ENCODE results near the gene KCNH6. TPM values are rescaled to one million over a fixed set of nuclear protein-coding genes. Genes with fewer than 3 reads are reported as not detected.

Gene KCNH6
- polyA plus RNA-seq, 1 experiment: 0.10 TPM

DNA sequence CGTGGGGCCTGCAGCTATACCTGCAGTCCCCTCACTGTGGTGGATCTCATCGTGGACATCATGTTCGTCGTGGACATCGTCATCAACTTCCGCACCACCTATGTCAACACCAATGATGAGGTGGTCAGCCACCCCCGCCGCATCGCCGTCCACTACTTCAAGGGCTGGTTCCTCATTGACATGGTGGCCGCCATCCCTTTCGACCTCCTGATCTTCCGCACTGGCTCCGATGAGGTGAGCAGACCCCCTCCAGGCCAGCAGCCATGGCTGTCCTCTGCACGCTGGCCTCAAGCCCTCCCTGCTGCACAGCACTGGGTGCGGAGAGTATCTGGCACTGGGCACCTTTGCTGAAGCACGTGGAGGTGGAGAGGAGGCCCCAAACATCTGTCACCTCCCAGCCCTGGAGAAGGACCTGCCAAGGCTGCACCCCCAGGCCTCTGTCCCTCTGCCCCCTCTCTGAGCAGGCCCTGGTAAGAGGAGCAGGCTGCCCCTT is 11.0 kb downstream of the KCNH6 start:
- TF ChIP-seq, protein P1, sequence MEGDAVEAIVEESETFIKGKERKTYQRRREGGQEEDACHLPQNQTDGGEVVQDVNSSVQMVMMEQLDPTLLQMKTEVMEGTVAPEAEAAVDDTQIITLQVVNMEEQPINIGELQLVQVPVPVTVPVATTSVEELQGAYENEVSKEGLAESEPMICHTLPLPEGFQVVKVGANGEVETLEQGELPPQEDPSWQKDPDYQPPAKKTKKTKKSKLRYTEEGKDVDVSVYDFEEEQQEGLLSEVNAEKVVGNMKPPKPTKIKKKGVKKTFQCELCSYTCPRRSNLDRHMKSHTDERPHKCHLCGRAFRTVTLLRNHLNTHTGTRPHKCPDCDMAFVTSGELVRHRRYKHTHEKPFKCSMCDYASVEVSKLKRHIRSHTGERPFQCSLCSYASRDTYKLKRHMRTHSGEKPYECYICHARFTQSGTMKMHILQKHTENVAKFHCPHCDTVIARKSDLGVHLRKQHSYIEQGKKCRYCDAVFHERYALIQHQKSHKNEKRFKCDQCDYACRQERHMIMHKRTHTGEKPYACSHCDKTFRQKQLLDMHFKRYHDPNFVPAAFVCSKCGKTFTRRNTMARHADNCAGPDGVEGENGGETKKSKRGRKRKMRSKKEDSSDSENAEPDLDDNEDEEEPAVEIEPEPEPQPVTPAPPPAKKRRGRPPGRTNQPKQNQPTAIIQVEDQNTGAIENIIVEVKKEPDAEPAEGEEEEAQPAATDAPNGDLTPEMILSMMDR (IDR thresholded peaks at IDR 0.05; ENCODE audit: insufficient read depth, low read depth, low read length): no peak
- H3K4me3 ChIP-seq (ENCODE audit: low read depth, low read length): no peak overlapping the region
- ChIA-PET CTCF (no interaction called here), POLR2A (no interaction called here)
- DNase-seq (ENCODE audit: low read depth): no peak
- no peaks in the 10 kb centered on the region for H3K36me3 ChIP-seq (ENCODE audit: control insufficient read depth, insufficient read depth, low read length)
- peaks cover 13% of the 10 kb centered on the region for H3K27me3 ChIP-seq (ENCODE audit: control insufficient read depth, insufficient read depth, low read length)

DNA sequence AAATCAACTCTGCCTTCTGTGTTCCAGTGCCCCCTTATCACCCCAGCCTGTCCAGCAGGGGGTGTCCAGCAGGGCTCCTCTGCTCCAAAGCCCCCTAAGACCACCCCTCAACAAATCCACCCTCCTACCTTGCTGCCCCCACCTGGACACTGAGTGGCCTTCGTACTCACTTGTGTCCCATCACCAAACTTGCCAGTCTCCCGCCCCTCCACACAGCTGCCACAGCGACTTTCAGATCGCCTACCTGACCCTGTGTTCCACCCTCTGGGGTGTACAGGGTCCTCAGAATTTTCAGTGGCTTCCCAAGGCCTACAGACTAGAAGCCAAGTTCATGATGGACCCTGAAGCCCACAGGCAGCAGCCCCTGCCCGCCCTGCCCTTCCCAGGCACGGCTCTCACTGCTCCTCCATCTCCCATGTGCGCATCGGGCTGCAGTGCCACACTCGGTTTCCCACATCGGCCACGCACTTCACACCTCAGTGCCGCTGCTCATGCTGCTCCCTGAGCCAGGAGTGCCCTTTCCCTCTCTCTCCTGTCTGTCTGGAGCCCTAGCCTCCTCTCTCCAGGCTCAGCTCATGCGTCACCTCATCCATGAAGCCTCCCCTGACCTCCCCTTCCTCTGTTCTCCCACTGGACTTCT is 11.8 kb downstream of the KCNH6 start:
- Histone ChIP-seq H3K27me3 (ENCODE audit: control insufficient read depth, insufficient read depth, low read length) (peaks cover 18% of the 10 kb centered on the region), H3K36me3 (ENCODE audit: control insufficient read depth, insufficient read depth, low read length) (no peaks in the 10 kb centered on the region), H3K4me3 (ENCODE audit: low read depth, low read length) (no peak overlapping the region)
- ChIA-PET POLR2A (no interaction called here), CTCF (interaction anchor here (0.7 kb wide), 1 partner anchor 12 kb away, joined by 3 read pairs; the partner anchor contains the start of gene KCNH6)
- TF ChIP-seq, protein P1 (IDR thresholded peaks at IDR 0.05; ENCODE audit: insufficient read depth, low read depth, low read length): no peak
- DNase-seq (ENCODE audit: low read depth): no peak

DNA sequence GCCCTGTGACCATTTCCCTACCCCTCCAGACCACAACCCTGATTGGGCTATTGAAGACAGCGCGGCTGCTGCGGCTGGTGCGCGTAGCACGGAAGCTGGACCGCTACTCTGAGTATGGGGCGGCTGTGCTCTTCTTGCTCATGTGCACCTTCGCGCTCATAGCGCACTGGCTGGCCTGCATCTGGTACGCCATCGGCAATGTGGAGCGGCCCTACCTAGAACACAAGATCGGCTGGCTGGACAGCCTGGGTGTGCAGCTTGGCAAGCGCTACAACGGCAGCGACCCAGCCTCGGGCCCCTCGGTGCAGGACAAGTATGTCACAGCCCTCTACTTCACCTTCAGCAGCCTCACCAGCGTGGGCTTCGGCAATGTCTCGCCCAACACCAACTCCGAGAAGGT is 12.5 kb downstream of the KCNH6 start:
- Histone ChIP-seq H3K27me3 (ENCODE audit: control insufficient read depth, insufficient read depth, low read length) (peaks cover 21% of the 10 kb centered on the region), H3K36me3 (ENCODE audit: control insufficient read depth, insufficient read depth, low read length) (no peaks in the 10 kb centered on the region), H3K4me3 (ENCODE audit: low read depth, low read length) (no peak overlapping the region)
- TF ChIP-seq, protein P1 (IDR thresholded peaks at IDR 0.05; ENCODE audit: insufficient read depth, low read depth, low read length): no peak
- CTCF ChIA-PET: no interaction called here
- no peak for DNase-seq (ENCODE audit: low read depth)
- POLR2A ChIA-PET: no interaction called here

DNA sequence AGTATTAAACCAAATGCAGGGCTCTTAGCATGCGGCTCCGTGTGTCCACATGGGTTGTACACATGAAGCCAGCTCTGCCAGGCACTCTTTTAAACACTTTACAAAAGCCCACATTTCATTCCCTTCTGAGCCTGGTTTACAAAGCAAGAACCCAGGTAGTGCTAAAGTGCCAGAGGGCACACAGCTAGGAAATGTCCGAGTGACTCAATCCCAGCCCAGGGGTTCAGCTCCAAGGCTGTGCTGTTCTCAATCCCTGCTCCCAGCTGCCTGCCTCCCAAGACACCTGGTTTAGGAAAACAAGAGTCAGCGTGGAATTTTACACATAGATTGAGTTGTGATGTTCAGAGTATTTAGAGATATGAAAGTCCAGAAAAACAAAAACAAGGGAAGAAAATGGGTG is 13.8 kb downstream of the KCNH6 start:
- no peak for DNase-seq (ENCODE audit: low read depth)
- ChIA-PET CTCF (interaction anchor here (0.5 to 0.6 kb wide), 2 partner anchors 704 to 721 kb away, joined by 3 read pairs; no protein-coding TSS in a partner anchor), POLR2A (no interaction called here)
- TF ChIP-seq, protein P1 (IDR thresholded peaks at IDR 0.05; ENCODE audit: insufficient read depth, low read depth, low read length): no peak
- no peaks in the 10 kb centered on the region for H3K36me3 ChIP-seq (ENCODE audit: control insufficient read depth, insufficient read depth, low read length)
- H3K4me3 ChIP-seq (ENCODE audit: low read depth, low read length): no peak overlapping the region
- peaks cover 24% of the 10 kb centered on the region for H3K27me3 ChIP-seq (ENCODE audit: control insufficient read depth, insufficient read depth, low read length)

DNA sequence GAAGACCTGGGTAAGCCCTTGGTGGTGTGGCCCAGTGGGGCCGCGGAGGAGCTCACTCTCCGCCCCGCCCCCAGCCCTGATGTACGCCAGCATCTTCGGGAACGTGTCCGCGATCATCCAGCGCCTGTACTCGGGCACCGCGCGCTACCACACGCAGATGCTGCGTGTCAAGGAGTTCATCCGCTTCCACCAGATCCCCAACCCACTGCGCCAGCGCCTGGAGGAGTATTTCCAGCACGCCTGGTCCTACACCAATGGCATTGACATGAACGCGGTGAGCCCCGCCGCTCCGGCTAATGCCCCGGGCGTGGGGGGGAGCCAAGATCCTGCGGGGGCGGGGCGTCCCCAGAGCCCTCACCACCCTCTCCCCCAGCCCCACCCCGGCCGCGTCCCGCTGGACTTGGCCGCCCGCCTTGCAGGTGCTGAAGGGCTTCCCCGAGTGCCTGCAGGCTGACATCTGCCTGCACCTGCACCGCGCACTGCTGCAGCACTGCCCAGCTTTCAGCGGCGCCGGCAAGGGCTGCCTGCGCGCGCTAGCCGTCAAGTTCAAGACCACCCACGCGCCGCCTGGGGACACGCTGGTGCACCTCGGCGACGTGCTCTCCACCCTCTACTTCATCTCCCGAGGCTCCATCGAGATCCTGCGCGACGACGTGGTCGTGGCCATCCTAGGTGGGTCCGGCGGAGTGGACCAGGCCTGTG is 15.0 kb downstream of the KCNH6 start:
- Histone ChIP-seq H3K4me3 (ENCODE audit: low read depth, low read length) (no peak overlapping the region), H3K27me3 (ENCODE audit: control insufficient read depth, insufficient read depth, low read length) (peaks cover 24% of the 10 kb centered on the region), H3K36me3 (ENCODE audit: control insufficient read depth, insufficient read depth, low read length) (no peaks in the 10 kb centered on the region)
- TF ChIP-seq, protein P1 (IDR thresholded peaks at IDR 0.05; ENCODE audit: insufficient read depth, low read depth, low read length): no peak
- CTCF ChIA-PET: no interaction called here
- POLR2A ChIA-PET: no interaction called here
- DNase-seq (ENCODE audit: low read depth): no peak
